Heart right ventricle (tissue), 16 donors: ENCODE measurements around the gene CD34. TPM values are rescaled to one million over a fixed set of nuclear protein-coding genes. Genes with fewer than 3 reads are reported as not detected.

Experiments used
- ATAC-seq, 8 donors: fragments of 200-7000 bp; cut with Tn5 transposase; one replicate each; pipeline ENCODE4 v1.9.1; 2020; ENCODE audit warnings: mild to moderate bottlenecking in 8 of 8, moderate library complexity in 8 of 8, moderate number of reproducible peaks in 1 of 8
- DNase-seq, 2 donors: peaks; one replicate each; pipeline ENCODE4 v3.0.0-alpha.2; 2020
- H3K27ac ChIP-seq, 10 donors: fragments of 200-600 bp; sonication (generic) in 2 of 10; one replicate each; pipeline versions ENCODE4 v1.5.0 to v1.8.0; 2020 to 2022; ENCODE audit warnings: mild to moderate bottlenecking in 3 of 10
- H3K27me3 ChIP-seq, 7 donors: fragments of 200-600 bp; one replicate each; pipeline ENCODE4 v1.8.0; 2021 to 2022; ENCODE audit warnings: mild to moderate bottlenecking in 2 of 7
- H3K36me3 ChIP-seq, 9 donors: fragments of 200-600 bp; sonication (generic) in 1 of 9; one replicate each; pipeline versions ENCODE4 v1.5.0 to v1.8.0; 2020 to 2022; ENCODE audit warnings: mild to moderate bottlenecking in 2 of 9
- H3K4me1 ChIP-seq, 9 donors: fragments of 200-600 bp; sonication (generic) in 1 of 9; one replicate each; pipeline versions ENCODE4 v1.5.0 to v1.8.0; 2020 to 2022; ENCODE audit warnings: mild to moderate bottlenecking in 4 of 9
- H3K4me3 ChIP-seq, 10 donors: fragments of 200-600 bp; sonication (generic) in 2 of 10; one replicate each; pipeline versions ENCODE4 v1.5.0 to v1.8.0; 2020 to 2022; ENCODE audit warnings: mild to moderate bottlenecking in 7 of 10, moderate library complexity in 2 of 10
- H3K9me3 ChIP-seq, 11 donors: fragments of 200-600 bp in 10 of 11; sonication (generic) in 2 of 11; one replicate each; pipeline versions ENCODE4 v1.5.0 to v1.8.0; 2013 to 2022; ENCODE audit warnings: mild to moderate bottlenecking in 2 of 11, control low read depth in 1 of 11, moderate library complexity in 1 of 11
- CTCF ChIP-seq, 9 donors: fragments of 200-600 bp; sonication (generic) in 2 of 9; IDR thresholded peaks; one replicate each; pipeline versions ENCODE4 v1.5.0 to v1.8.0; 2021 to 2022; ENCODE audit warnings: antibody characterized with exemption in 9 of 9, mild to moderate bottlenecking in 5 of 9, moderate library complexity in 1 of 9
- WGBS, 2 donors: extraction: QIAGEN DNeasy Blood & Tissue Kit; methylation state at CpG; one replicate each; pipeline ENCODE4 v1.1.7; 2013; ENCODE audit warnings: inconsistent platforms in 1 of 2; 5-methylcytosine and 5-hydroxymethylcytosine counted together
- intact Hi-C, 10 donors: fragments of 100-400 bp; cut with DNase I; formaldehyde crosslinking; loops; one replicate each; pipeline versions ENCODE4 v1.11.1 to v1.14.2; 2022
- polyA plus RNA-seq, 2 donors: library from polyadenylated mRNA; stranded (reverse); fragments of 200-250 nt; gene quantifications; one replicate each; pipeline ENCODE4 v1.2.3, GENCODE V29; 2013
- total RNA-seq, 10 donors: library from RNA; stranded (reverse); fragmentation: NEBNext Ultra II Directional in 3 of 10; extraction: Animal tissue kit (Norgen Biotek cat#: 25700) in 3 of 10; gene quantifications; one replicate each; pipeline versions ENCODE4 v1.2.1 to v1.2.4, GENCODE V29; 2021 to 2023
- donor health status: Arrhythmogenic right ventricular cardiomyopathy.
- donor health status: ischemic (EF 13 %, LVEDD 7.1; RV severe dilation, severe dysfunction).
- donor health status: healthy with polysubstance abuse.
- donor health status: DM: no; HTN: yes; CAD: no.
- donor health status: DM: no; HTN: no; CAD: no.
- donor health status: ischemic (EF 25% LVEDD 6.9; RV normal size, moderate dysfunction).
- donor health status: ischemic (EF 25% LVEDD 5.7; RV mildly dilated, moderate dysfunction).
- donor health status: healthy.
- donor health status: DM: yes; HTN: yes; CAD: no.
- donor health status: Ischemic cardiomyopathy.
- donor health status: ischemic (EF 35%, LVEDD 5.7; RV mildly dilated, moderate dysfunction).
- donor health status: nonischemic (EF 11% LVEDD 7.7; RV severe dilation, severe dysfunction).
- donor health status: DM: yes; HTN: yes; CAD: no.
- donor health status: PGD.
- donor health status: ischemic (EF 29% LVEDD 5.4; RV normal size, mild dysfunction).
- donor health status: nonischemic (EF 23%, LVEDD 6.1; RV moderate dilation, normal function).

Gene CD34
- total and polyA plus RNA-seq, 12 donors: 38.8 to 97.0 (median 52.8) TPM

- WGBS, 2 donors: 92 to 93% methylated on average over 4 of the region's 4 CpGs
- H3K27ac ChIP-seq: peak overlapping the region in 8 of 10 donors; percentile 15 to 96 (median 54)
- ATAC-seq (no peak), DNase-seq (no peak)
- no peaks in the 10 kb centered on the region for H3K27me3 ChIP-seq
- TF ChIP-seq CTCF (IDR thresholded peaks at IDR 0.05): no peak
- peaks cover 0 to 32% (median 0%) of the 10 kb centered on the region in 9 donors for H3K36me3 ChIP-seq
- H3K9me3 ChIP-seq: no peaks in the 10 kb centered on the region
- intact Hi-C loops: loop anchor here in 1 of 10 donors (10.0 kb wide), 1 partner anchor 407 kb away; the partner anchor contains the start of gene PLXNA2
- H3K4me3 ChIP-seq: no peak overlapping the region
- peaks cover 25 to 93% (median 78%) of the 10 kb centered on the region in 9 donors for H3K4me1 ChIP-seq
These were observed 73.3 kb downstream of the CD34 start for GRCh38 chr1:207837673-207838072.

GRCh38 chr1:207836591-207837347 is 74.2 kb downstream of the CD34 start:
- Histone ChIP-seq H3K36me3 (peaks cover 0 to 26% (median 0%) of the 10 kb centered on the region in 9 donors), H3K4me1 (peaks cover 25 to 93% (median 85%) of the 10 kb centered on the region in 9 donors), H3K27me3 (no peaks in the 10 kb centered on the region), H3K27ac (peak overlapping the region in 9 of 10 donors; percentile 6 to 96 (median 46)), H3K4me3 (no peak overlapping the region), H3K9me3 (no peaks in the 10 kb centered on the region)
- ATAC-seq: peak in 2 of 8 donors; percentile 13 to 20
- 59 to 60% methylated on average over 15 of the region's 15 CpGs for WGBS, 2 donors
- intact Hi-C loops: loop anchor here in 1 of 10 donors (10.0 kb wide), 1 partner anchor 408 kb away; the partner anchor contains the start of gene PLXNA2
- no peak for TF ChIP-seq CTCF (IDR thresholded peaks at IDR 0.05)
- DNase-seq: no peak

- ATAC-seq: no peak
- H3K4me1 ChIP-seq: peaks cover 25 to 98% (median 85%) of the 10 kb centered on the region in 9 donors
- intact Hi-C loops: loop anchor here in 1 of 10 donors (10.0 kb wide), 1 partner anchor 409 kb away; the partner anchor contains the start of gene PLXNA2
These were observed 75.0 kb downstream of the CD34 start for GRCh38 chr1:207835958-207836357.

More at GRCh38 chr1:207835958-207836357, 75.0 kb downstream of the CD34 start:
- H3K27me3 ChIP-seq: no peaks in the 10 kb centered on the region
- DNase-seq: no peak
- peak overlapping the region in 9 of 10 donors; percentile 6 to 96 (median 46) for H3K27ac ChIP-seq
- TF ChIP-seq CTCF (IDR thresholded peaks at IDR 0.05): no peak
- peaks cover 0 to 24% (median 0%) of the 10 kb centered on the region in 9 donors for H3K36me3 ChIP-seq
- H3K4me3 ChIP-seq: no peak overlapping the region
- WGBS, 2 donors: 65 to 76% methylated on average over 6 of the region's 6 CpGs
- no peaks in the 10 kb centered on the region for H3K9me3 ChIP-seq
